HepG2 (cell line): ENCODE results near the gene MADD. TPM values are rescaled to one million over a fixed set of nuclear protein-coding genes. Genes with fewer than 3 reads are reported as not detected.

Source experiments
- BCL6 ChIP-seq: IDR thresholded peaks from 2 replicates; pipeline ENCODE4 v1.6.1; 2016; ENCODE audit warnings: missing genetic modification reagents, missing compliant biosample characterization
- HOXA7 ChIP-seq: sonication (generic); formaldehyde crosslinking; IDR thresholded peaks from 2 replicates; pipeline ENCODE4 v1.8.1; 2022; ENCODE audit warnings: mild to moderate bottlenecking, missing genetic modification reagents, moderate library complexity
- IRF1 ChIP-seq: sonication (generic); formaldehyde crosslinking; IDR thresholded peaks from 2 replicates; pipeline ENCODE4 v1.4.0; 2020; ENCODE audit warnings: low read depth, mild to moderate bottlenecking, missing genetic modification reagents
- KLF13 ChIP-seq: sonication (generic); formaldehyde crosslinking; IDR thresholded peaks from 2 replicates; pipeline ENCODE4 v1.4.0; 2020; ENCODE audit warnings: mild to moderate bottlenecking, missing genetic modification reagents
- NFKB2 ChIP-seq: sonication (generic); formaldehyde crosslinking; IDR thresholded peaks from 2 replicates; pipeline ENCODE4 v1.4.0; 2020; ENCODE audit warnings: missing genetic modification reagents, borderline replicate concordance
- REPIN1 ChIP-seq: sonication (generic); formaldehyde crosslinking; IDR thresholded peaks from 2 replicates; pipeline ENCODE4 v1.8.0; 2022; ENCODE audit warnings: missing genetic modification reagents, low read depth, mild to moderate bottlenecking, borderline replicate concordance
- SRSF1 ChIP-seq: fragments of 200-400 bp; formaldehyde crosslinking; optimal IDR thresholded peaks from 2 replicates; pipeline ENCODE3; 2017; ENCODE audit warnings: mild to moderate bottlenecking, low read depth, low read length, moderate library complexity
- ZBTB10 ChIP-seq: sonication (generic); formaldehyde crosslinking; IDR thresholded peaks from 2 replicates; pipeline ENCODE4 v1.4.0; 2020; ENCODE audit warnings: missing genetic modification reagents, borderline replicate concordance
- ZBTB25 ChIP-seq: IDR thresholded peaks from 2 replicates; pipeline ENCODE4 v1.6.1; 2018; ENCODE audit warnings: missing genetic modification reagents
- ZBTB43 ChIP-seq: sonication (generic); formaldehyde crosslinking; conservative IDR thresholded peaks from 2 replicates; pipeline ENCODE4 v1.4.0; 2020; ENCODE audit warnings: missing genetic modification reagents
- ZKSCAN8 ChIP-seq: IDR thresholded peaks from 2 replicates; pipeline ENCODE4 v1.6.1; 2016; ENCODE audit warnings: borderline replicate concordance, missing genetic modification reagents, missing compliant biosample characterization
- ZNF607 ChIP-seq: sonication (generic); formaldehyde crosslinking; IDR thresholded peaks from 2 replicates; pipeline ENCODE4 v1.5.1; 2020; ENCODE audit warnings: missing genetic modification reagents, mild to moderate bottlenecking, borderline replicate concordance
- ZNF7 ChIP-seq: IDR thresholded peaks from 2 replicates; pipeline ENCODE4 v1.6.1; 2016; ENCODE audit warnings: missing biosample characterization, missing genetic modification reagents
- ZNF784 ChIP-seq: sonication (generic); formaldehyde crosslinking; IDR thresholded peaks from 2 replicates; pipeline ENCODE4 v1.5.1; 2020; ENCODE audit warnings: missing genetic modification reagents, mild to moderate bottlenecking, borderline replicate concordance
- ZNF788 ChIP-seq: sonication (generic); formaldehyde crosslinking; IDR thresholded peaks from 2 replicates; pipeline ENCODE4 v1.5.0; 2020; ENCODE audit warnings: mild to moderate bottlenecking, missing genetic modification reagents, borderline replicate concordance
- polyA plus RNA-seq, 8 experiments: library from polyadenylated mRNA; depleted of rRNA in 3 of 8; stranded (reverse) in 7 of 8; unstranded in 1 of 8; fragments of >200 nt; fragmentation: Illumina TruSeq in 4 of 8; extraction: Trizol in 4 of 8; gene quantifications; 2 replicates each; pipeline versions ENCODE4 v1.2.1 to v1.2.3, GENCODE V29; 2011 to 2016; ENCODE audit warnings: low read depth in 4 of 8, missing spikeins in 1 of 8, mixed read lengths in 1 of 8; ENCODE audit not compliant: insufficient read depth in 1 of 8
- total RNA-seq, 5 experiments: library from RNA; depleted of rRNA; stranded (reverse); fragments of >200 nt; fragmentation: Illumina TruSeq; extraction: Trizol; gene quantifications; 2 replicates each; pipeline ENCODE4 v1.2.3, GENCODE V29; 2016; ENCODE audit warnings: low read depth in 1 of 5
- TF ChIP-seq, protein P1 (sequence below): sonication (generic); formaldehyde crosslinking; IDR thresholded peaks from 2 replicates; pipeline ENCODE4 v1.4.0; 2020; ENCODE audit warnings: missing genetic modification reagents
- TF ChIP-seq, protein P2 (sequence below): sonication (generic); formaldehyde crosslinking; IDR thresholded peaks from 2 replicates; pipeline ENCODE4 v1.8.0; 2022; ENCODE audit warnings: missing genetic modification reagents, low read depth, mild to moderate bottlenecking, borderline replicate concordance
- TF ChIP-seq, protein P3 (sequence below): IDR thresholded peaks from 2 replicates; pipeline ENCODE4 v1.6.1; 2016; ENCODE audit warnings: low read depth

MADD gene
- total and polyA plus RNA-seq, 2 of the 13 experiments (the other 11 are each of a cell fraction or from before 2014, with no cell fraction given) = 18.0 to 29.2 TPM

DNA sequence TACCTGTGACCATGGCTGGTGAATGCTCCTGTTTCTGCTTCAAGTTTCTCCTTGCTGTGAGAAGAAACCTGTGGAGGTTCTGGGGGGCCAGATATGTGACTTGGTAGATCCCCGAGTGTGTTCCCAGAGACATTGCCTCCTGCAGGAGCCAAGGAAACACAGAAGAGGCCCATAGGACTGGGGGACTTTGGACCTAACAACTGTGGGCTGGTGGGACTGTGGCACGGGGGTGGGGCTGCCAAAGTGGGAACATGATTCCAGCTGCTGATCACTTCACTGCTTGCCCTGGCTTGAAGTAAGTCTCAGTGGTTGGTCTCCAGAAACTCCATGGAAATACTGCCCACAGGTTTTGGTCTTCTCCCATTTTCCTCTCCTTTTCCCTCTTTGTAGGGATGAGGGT is 16.3 kb upstream of the MADD start (continued):
- TF ChIP-seq SRSF1 (no peak), ZNF784 (CRISPR knock-in tag) (no peak), ZBTB10 (CRISPR knock-in tag) (0 out of 2 replicates have a peak, but pooled peaks have one; percentile 24), NFKB2 (no peak), ZBTB43 (CRISPR knock-in tag) (no peak), ZNF7 (CRISPR knock-in tag) (no peak), ZBTB25 (0 out of 2 replicates have a peak, but pooled peaks have one; percentile 17), IRF1 (no peak), ZKSCAN8 (CRISPR knock-in tag) (no peak), ZNF788 (no peak), KLF13 (CRISPR knock-in tag) (no peak), ZNF607 (CRISPR knock-in tag) (0 out of 2 replicates have a peak, but pooled peaks have one; percentile 46), REPIN1 (CRISPR knock-in tag) (no peak), BCL6 (no peak), HOXA7 (CRISPR knock-in tag) (no peak)
- TF ChIP-seq, protein P1, sequence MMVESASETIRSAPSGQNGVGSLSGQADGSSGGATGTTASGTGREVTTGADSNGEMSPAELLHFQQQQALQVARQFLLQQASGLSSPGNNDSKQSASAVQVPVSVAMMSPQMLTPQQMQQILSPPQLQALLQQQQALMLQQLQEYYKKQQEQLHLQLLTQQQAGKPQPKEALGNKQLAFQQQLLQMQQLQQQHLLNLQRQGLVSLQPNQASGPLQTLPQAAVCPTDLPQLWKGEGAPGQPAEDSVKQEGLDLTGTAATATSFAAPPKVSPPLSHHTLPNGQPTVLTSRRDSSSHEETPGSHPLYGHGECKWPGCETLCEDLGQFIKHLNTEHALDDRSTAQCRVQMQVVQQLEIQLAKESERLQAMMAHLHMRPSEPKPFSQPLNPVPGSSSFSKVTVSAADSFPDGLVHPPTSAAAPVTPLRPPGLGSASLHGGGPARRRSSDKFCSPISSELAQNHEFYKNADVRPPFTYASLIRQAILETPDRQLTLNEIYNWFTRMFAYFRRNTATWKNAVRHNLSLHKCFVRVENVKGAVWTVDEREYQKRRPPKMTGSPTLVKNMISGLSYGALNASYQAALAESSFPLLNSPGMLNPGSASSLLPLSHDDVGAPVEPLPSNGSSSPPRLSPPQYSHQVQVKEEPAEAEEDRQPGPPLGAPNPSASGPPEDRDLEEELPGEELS (CRISPR knock-in tag) = peak; percentile 18; the same call in 1 of the 2 replicates
- TF ChIP-seq, protein P2, sequence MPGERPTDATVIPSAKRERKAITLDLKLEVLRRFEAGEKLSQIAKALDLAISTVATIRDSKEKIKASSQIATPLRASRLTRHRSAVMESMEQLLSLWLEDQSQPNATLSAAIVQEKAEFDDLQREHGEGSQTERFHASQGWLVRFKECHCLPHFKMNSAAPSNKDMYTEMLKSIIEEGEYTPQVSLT (CRISPR knock-in tag) = no peak
- TF ChIP-seq, protein P3, sequence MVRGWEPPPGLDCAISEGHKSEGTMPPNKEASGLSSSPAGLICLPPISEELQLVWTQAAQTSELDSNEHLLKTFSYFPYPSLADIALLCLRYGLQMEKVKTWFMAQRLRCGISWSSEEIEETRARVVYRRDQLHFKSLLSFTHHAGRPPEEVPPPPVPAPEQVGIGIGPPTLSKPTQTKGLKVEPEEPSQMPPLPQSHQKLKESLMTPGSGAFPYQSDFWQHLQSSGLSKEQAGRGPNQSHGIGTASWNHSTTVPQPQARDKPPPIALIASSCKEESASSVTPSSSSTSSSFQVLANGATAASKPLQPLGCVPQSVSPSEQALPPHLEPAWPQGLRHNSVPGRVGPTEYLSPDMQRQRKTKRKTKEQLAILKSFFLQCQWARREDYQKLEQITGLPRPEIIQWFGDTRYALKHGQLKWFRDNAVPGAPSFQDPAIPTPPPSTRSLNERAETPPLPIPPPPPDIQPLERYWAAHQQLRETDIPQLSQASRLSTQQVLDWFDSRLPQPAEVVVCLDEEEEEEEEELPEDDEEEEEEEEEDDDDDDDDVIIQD (CRISPR knock-in tag) = no peak
